GM21619 (cell line): ENCODE measurements around the gene GAPT.

Experiments used
- ATAC-seq: cut with Tn5 transposase; IDR thresholded peaks from one replicate; pipeline ENCODE4 v1.9.1; 2021; ENCODE audit not compliant: unreplicated experiment

GAPT gene

DNA sequence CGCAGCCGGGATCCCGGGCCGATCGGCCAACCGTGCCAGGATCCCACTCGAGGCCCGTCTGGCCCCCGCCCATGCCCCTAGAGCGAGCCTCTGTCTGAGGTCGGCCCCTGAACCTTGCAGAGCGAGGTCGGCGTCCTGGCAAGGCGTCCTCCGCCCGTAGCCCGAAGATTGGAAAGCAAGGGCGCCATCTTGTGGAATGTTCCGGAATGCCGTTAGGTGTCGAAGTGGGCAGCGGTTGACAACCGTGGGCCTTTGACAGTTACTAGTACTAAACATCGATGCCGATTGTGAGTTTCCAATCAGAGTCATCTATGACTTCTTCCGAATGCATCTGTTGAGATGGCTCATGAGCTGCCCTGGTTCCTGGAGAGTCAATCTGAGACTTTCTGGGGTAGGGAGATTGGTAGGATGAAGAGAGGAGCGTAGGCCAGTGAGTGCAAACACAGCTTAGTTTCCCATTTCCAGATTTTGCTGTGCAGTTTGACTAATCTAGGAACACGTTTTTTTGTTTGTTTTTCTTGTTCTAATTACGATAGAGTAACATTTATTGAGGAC, 30.4 kb upstream of the GAPT start:
- peak; percentile 80 for ATAC-seq

DNA sequence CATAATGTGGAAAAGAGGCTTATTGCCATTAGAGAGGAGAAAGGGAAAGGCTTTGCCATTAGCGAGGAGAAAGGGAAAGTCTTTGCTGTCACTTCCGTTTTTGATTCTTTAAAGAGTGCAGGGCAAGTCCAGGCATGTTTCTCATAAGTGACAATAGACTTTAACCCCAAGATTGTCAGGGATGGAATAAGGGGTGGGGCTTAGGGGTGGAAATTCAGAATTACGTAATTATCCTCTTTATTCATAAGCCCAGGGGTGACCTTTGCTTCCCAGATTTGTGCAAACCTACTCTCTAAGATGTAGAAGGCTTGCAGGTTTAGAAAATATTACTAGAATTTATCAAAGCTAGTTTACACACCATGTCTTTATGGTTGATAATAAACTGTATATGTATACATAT, 29.1 kb upstream of the GAPT start:
- ATAC-seq = no peak

DNA sequence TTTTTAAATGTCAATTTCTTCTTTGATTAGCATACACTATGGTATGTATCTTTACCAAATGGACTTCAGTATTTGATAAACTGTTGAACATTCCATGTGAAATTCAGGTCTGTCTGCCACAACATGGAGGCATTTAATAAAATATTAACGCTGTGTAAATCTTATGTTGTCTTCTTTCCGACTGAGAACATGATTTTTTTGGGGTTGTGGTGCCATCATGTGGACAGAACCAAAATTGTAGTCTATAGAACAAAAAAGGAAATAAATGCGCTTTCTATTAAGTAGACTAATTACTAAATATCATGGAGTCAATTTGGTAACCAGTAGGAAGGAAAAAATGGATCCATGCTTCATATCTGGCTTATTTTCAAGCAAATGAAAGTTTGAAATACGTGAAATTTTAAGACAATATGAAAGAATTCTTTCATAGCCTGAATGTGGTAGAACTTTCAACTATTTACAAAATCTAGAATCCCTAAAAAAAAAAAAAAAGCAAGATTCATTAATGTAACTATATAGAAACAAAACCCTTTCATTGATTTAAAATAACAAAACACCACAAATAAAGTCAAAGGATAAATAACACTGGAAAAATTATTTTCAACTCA, 28.5 kb upstream of the GAPT start:
- no peak for ATAC-seq

DNA sequence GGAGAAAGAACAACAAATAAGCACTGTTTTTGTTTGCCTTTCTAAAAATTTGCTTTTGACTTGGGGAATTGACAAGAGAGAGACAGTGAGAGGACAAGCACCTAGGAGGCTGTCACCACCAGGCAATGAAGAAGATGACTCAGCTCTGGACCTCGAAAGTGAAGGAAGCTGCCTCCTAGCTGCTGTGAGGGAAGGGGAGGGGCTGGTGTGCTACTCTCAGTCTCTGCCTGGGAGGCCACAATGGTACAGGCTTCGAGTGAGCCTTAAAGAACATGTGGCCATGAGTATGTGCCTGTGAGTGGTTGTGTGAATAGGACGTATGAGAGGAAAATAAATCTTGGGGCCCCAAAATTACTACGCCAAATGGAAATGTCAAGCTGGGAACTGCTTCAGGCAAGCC, 24.3 kb upstream of the GAPT start:
- peak; percentile 100 for ATAC-seq

DNA sequence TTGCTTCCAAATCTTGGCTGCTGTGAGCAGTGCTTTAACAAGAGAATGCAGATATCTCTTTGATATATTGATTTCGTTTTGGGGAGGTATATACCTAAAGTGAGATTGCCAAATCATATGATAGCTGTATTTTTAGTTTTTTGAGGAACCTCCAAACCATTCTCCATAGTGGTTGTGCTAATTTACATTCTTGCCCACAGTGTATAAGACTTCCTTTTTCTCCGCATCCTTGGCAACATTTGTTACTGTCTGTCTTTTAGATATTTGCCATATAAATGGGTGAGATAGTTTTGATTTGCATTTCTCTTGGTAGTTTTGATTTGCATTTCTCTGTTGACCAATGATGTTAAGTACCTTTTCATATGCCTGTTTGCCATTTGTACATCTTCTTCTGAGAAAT, 21.3 kb upstream of the GAPT start:
- ATAC-seq = no peak

DNA sequence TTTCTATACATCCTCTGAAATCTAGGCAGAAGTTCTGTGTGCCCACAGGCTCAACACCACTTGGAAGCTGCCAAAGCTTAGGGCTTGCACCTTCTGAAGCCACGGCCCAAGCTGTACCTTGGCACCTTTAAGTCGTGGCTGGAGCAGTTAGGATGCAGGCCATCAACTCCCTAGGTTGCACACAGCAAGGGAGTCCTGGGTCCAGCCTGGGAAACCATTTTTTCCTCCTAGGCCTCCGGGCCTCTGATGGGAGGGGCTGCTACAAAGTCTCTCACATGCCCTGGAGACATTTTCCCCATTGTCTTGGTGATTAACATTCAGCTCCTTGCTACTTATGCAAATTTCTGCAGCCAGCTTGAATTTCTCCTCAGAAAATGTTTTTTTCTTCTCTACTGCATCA, 15.8 kb upstream of the GAPT start:
- no peak for ATAC-seq

DNA sequence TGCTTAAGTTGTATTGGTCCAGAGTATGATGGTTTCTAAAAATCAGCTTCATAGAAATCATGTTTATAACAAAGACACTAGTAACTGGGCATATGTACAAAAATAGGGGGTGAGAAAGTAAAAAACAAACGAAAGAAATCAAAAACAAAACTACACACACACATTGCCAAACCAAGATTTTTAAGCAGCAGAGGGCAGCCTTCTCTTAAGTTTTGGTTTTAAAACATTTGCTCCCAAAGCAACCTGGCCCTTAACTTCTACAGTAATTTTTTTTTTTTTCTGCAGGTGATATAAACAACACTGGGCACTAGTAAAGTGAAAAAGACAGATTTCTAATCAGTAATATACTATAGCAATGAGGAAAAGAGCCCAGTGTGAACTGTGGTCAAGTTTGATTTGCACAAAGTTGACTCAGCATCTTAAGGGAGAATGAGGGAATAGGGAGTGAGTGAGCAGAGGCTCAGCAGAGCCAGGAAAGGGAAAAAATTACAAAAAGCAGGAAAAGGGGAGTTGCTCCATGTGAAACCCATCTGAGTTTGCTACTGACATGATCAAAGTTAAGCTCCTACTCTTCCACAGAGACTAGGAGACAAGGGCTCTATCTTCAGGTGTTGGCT, 13.4 kb upstream of the GAPT start:
- ATAC-seq = no peak

DNA sequence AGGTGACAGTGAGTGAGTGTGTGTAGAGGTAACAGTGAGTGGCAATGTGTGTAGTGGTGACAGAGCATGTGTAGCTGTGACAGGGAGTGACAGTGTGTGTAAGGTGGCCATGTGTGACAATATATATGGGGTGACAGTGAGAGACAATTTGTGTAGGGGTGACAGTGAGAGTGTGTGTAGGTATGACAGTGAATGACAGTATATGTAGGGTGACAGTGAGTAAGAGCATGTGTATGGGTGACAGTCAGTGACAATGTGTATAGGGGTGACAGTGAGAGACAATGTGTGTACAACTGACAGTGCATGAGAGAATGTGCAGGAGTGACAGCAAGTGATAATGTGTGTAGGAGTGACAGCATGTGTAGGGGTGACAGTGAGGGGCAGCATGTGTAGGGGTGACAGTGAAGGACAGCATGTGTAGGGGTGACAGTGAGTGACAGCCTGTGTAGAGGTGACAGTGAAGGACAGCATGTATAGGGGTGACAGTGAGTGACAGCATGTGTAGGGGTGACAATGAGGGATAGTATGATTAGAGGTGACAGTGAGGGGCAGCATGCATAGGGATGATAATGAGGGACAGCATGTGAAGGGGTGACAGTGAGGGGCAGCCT, 10.1 kb upstream of the GAPT start:
- no peak for ATAC-seq

DNA sequence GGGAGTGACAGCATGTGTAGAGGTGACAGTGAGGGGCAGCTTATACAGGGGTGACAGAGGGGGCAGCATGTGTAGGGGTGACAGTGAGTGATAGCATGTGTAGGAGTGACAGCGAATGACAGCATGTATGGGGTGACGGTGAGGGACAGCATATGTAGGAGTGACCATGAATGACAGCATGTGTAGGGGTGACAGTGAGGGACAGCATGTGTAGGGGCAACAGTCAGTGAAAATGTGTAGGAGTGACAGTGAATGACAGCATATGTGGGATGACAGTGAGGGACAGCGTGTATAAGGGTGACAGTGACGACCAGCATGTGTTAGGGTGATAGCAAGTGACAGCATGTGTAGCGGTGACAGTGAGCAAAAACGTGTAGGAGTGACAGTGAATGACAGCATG, 9.4 kb upstream of the GAPT start:
- ATAC-seq = no peak

DNA sequence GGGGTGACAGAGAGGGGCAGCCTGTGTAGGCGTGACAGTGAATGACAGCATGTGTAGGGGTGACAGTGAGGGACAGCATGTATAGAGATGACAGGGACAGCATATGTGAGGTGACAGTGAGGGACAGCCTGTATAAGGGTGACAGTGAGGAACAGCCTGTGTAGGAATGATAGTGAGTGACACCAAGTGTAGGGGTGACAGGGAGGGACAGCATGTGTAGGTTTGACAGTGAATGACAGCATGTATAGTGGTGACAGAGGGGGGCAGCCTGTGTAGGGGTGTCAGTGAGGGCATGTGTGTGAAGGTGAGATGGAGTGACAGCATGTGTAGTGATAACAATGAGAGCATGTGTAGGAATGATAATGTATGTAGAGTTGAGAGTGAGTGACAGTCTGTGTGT, 8.7 kb upstream of the GAPT start:
- no peak for ATAC-seq

DNA sequence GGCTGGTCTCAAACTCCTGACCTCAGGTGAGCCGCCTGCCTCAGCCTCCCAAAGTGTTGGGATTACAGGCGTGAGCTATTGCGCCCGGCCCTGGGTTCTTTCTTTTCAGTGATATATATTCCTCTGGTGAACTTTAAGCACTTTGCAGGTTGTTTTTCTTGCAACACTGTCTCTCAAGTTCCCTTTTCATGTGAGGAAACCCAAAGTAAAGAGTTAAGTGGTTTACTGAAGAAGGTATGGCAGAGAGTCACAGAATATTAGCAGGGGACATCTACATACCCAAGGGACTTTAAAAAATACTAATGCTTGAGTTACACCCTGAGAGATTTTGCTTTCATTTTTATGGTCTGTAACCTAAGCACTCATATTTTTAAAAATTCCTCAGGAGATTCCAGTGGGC, 6.7 kb upstream of the GAPT start:
- ATAC-seq = no peak

DNA sequence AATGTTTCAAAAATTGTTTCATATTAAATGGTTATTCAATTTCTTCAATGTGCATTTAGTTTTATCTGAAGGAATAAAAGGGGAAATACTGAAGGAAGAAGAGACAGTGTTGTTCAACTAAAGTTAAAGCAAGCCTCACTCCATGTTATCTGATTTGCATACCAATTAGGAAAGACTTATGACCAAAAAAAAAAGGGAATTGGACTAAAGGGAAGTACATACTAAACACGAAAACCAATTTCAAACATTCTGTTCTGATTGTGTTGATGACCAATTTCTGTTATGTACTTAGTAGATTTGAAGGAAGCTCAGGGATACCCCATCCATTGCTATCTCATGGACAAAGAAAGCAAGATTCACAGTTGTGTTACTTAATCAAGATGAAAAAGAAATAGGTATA, 4.9 kb upstream of the GAPT start:
- no peak for ATAC-seq

DNA sequence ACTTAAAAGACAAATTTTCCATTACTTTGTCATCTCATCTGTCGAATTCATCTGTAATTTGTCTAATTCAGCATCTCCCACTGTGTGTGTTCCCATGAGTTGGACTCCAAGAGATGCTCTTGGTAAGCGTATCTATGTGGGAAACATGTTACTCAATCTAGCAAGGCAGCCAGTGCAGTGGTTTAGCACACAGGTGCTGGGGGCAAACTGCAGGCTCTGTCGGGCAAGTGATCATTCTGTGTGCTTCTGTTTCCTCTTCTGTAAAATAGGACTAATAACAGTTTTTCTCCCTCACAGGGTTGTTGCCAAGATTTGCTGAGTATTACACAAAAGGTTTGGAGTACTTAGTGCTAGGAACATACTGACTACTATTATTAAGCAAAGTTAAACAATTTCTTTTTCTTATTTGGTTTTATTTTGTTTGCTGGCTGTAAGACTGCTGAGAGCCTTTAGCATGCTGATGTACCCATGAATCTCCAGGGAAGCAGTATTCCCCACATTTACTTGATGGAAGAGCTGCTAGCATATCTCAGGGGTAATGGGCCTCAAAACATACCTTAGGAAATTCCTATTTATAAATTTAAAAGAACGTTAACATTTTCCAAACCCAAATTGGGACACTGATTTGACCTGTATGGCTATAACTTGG, 709 bp upstream of the GAPT start:
- no peak for ATAC-seq

DNA sequence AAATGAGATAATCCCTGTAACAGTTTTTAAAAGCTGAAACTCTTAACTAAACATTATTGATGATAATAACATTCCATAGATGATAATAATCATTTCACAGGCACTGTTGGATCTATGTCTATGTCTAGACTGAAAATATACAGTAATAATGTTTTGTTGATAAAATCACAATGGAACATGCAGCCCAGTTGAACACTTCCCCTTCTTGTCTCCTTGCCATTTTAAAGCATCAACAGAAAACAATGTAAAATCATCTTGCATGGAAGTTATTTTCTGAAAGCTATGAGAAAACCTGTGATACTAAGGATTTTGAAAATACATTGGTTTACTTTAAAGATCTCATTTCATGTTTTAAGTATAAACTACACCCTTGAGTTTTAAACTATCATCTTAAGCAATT, 1.9 kb downstream of the GAPT start:
- no peak for ATAC-seq

DNA sequence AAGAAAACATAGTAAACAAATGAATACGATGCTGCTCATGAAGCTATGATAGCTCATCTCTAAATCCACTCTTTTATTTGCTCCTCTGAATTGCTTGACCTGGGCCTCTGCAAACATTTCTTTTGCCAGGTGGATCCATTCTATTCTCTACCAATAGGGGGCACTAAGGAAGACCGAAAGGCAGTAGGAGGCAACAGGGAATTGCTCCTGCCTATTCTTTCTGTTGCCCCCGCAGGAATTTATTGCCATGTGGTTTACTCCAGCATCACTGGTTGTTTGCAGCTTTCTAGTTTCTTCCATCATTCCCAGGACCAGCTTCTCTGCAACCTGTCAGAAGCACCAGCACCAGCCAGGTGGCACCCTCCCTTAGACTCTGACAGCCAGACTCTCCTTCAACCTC, 5.3 kb downstream of the GAPT start:
- no peak for ATAC-seq

DNA sequence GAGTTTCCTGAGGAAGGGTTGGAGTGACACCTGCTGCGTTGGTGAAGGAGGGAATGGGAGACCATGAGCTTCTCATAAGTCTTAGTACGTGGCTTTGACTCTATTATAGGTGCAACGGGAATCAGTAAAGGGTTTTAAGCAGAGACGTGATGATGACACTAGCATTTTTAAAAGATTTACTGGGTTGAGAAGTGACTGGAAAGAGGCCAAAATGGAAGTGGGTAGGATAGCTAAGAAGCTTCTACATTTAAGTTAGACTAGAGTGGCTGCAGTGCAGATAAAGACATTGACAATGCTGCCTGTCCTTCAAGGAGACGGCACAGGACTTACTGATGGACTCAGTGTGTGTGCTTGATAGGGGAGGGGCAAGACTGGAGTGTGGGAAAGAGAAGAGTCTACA, 6.2 kb downstream of the GAPT start:
- ATAC-seq = no peak

DNA sequence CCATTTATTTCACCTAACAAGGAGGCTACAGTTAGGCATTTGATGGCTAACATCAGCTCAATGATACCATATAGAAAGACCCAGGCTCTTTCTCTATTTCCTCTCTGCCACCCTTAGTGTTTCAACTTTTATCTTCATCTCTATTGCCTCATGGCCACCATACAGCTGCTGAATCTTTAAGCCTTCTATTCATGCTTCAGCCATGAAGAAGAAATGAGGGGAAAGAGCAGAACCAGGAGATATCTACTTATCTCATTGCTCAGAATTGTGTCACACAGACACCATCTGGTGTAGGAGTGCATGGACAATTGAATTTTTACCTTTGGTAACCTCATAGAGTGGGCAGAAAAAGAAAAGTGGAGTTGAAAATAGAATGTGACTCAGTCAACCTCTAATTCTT, 6.7 kb downstream of the GAPT start:
- ATAC-seq = no peak

DNA sequence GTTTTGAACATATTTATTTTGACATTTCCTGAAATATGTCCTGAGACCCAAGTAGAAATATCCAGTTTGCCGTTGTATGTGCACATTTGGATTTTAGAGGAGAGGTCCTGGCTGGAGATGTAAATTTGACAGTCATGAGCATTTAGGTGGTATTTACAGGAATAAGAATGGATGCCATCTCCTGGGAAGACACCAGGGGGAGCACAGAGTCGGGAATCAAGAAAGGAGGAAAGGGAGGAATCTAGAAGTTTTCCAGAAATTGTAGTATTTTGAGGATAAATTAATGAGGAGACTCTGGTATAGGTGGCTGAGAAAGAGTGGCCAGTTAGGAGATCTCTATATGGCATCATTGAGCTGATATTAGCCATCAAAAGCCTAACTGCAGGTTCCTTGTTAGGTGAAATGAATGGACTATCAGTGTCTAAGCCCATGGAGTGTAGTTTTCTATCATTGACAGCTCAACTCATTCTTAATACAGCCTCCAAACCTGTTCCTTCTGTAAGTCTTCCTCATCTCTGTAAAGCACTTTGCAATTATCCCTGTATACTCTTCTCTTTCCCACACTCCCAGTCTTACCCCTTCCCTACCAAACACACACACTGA, 7.2 kb downstream of the GAPT start:
- no peak for ATAC-seq

DNA sequence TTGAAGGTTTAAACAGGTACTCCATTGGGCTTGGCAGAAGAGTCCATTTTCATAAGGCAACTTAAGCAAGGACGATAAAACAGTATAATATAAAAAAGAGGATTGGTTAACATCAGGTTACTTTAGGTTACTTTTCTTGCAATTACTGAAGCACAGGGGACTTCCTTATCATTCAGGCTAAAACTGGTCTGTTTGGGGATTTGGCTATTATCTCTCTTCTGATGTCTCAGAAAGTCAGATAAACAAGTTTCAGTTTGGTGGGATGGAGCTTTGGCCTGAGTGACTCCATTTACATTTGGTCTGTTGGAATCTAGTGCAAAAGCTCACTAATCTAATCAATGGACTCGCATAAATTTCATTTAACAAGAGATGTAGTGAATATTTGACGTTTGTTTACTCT, 8.0 kb downstream of the GAPT start:
- no peak for ATAC-seq

DNA sequence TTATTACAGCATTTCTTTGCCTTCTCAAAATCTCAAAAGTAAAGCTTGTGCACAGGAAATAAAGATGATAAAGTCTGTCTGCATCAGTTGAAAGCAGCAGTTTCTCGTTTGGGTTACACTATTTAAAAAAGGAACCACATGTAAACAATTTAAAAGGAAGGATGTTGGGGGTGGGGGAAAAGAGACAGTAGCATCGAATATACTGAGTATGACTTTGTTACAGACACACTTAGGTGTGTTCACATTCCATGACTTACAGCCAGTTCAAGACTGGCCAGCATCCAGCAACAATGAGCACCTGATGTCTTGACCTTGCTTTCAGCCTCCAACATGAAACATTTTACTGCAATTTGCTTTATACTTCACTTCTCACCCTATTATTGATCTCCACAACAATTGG, 8.7 kb downstream of the GAPT start:
- ATAC-seq = no peak

DNA sequence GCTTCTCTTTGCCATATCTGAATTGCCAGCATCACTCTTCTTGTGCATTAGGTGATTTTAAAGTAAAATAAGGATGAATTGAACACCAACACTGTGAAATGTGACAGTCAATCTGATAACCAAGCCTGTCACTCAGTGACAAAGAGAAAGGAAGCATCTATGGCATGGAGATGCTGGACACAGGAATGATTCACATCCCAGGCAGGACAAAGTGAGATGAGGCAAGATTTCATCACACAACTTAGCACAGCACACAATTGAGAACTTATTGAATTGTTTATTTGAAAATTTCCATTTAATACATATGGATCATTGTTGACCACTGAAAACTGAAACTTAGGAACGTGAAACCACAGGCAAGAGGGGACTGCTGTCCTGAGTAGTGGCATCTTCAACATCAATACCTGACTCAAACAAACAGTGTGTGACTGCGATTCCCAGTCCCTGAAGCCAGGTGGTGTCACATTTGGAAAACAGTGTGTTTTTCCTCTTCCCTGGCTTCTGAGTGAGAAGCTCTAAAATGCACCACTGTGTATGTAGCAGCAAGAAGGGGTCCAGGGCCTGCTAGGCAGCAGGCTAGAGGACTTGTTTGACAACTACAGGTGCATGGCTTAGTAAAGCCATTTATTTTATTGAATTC, 10.7 kb downstream of the GAPT start:
- ATAC-seq = no peak
